CD4-positive, alpha-beta T cell treated with Interleukin-17A for 1 hour (primary cell): ENCODE data around the gene GANAB.
"Not testable (repeated sequence)": the region's sequence is repeated elsewhere in the genome, so short reads cannot be mapped to it uniquely, and the experiment has no call there.

ENCODE experiments used
- DNase-seq: peaks from one replicate; pipeline ENCODE4 v3.0.0-alpha.2; 2020

Gene GANAB

GRCh38 chr11:62645946-62646824, at the start of gene GANAB:
GANAB (minus strand) TSS chr11:62646613; CDS start chr11:62646599, 14 bp downstream.
- peak; percentile 99 for DNase-seq

- peak; percentile 84 for DNase-seq
Measured at GRCh38 chr11:62694455-62695167, 48.2 kb upstream of the GANAB start.

GRCh38 chr11:62693624-62694023, 47.2 kb upstream of the GANAB start:
- not testable (repeated sequence) for DNase-seq

- DNase-seq, result no peak
Measured at GRCh38 chr11:62689421-62690183, 43.2 kb upstream of the GANAB start, which contains the start of gene LRRN4CL. LRRN4CL (minus strand) TSS chr11:62689530; CDS start chr11:62688508, 1,022 bp downstream.

- DNase-seq, result no peak
Measured at GRCh38 chr11:62688491-62688890, 42.1 kb upstream of the GANAB start.

- DNase-seq, result no peak
Measured at GRCh38 chr11:62687508-62688396, 41.3 kb upstream of the GANAB start.

GRCh38 chr11:62682518-62682917, 36.1 kb upstream of the GANAB start:
- DNase-seq, result no peak

- DNase-seq, result peak; percentile 66
Measured at GRCh38 chr11:62680825-62681240, 34.4 kb upstream of the GANAB start.

GRCh38 chr11:62678770-62679696, 32.6 kb upstream of the GANAB start, which contains the start of gene UBXN1:
UBXN1 (minus strand) TSS chr11:62679073; CDS start chr11:62678923, 150 bp downstream.
- peak; percentile 89 for DNase-seq

GRCh38 chr11:62678433-62678769, 32.0 kb upstream of the GANAB start:
- DNase-seq, result no peak

GRCh38 chr11:62677714-62678113, 31.3 kb upstream of the GANAB start:
- DNase-seq, result no peak

- DNase-seq, result no peak
Measured at GRCh38 chr11:62677156-62677555, 30.7 kb upstream of the GANAB start.

GRCh38 chr11:62676698-62677097, 30.3 kb upstream of the GANAB start:
- no peak for DNase-seq

- DNase-seq, result not testable (repeated sequence)
Measured at GRCh38 chr11:62675415-62675814, 29.0 kb upstream of the GANAB start.

GRCh38 chr11:62673196-62673525, 26.7 kb upstream of the GANAB start:
- no peak for DNase-seq

GRCh38 chr11:62671608-62672389, 25.4 kb upstream of the GANAB start, which contains the start of the genes LBHD1 and UQCC3:
LBHD1 (minus strand) TSS chr11:62672267; CDS start chr11:62670031, 2,236 bp downstream.
UQCC3 (plus strand) TSS chr11:62671673; CDS start chr11:62671746, 73 bp downstream.
- DNase-seq, result peak; percentile 84

GRCh38 chr11:62671236-62671607, 24.8 kb upstream of the GANAB start:
- no peak for DNase-seq

GRCh38 chr11:62669420-62670161, 23.2 kb upstream of the GANAB start:
- DNase-seq, result no peak

- no peak for DNase-seq
Measured at GRCh38 chr11:62667460-62667859, 21.0 kb upstream of the GANAB start.
